ENCODE measurements around the gene PHLDA1. TPM values are rescaled to one million over a fixed set of nuclear protein-coding genes. Genes with fewer than 3 reads are reported as not detected.

PHLDA1 gene
- total RNA-seq, 1 donor, result 0.54 TPM

Other genes with a start within 250 kb of the PHLDA1 start
- 85.6 TPM for gene NAP1L1, start 52.9 kb upstream of the PHLDA1 start, total RNA-seq

Measured in hematopoietic multipotent progenitor cell (in vitro differentiated cells).